SW 1271 (cell line): ENCODE results near the gene ABHD17A.

ENCODE experiments used
- DNase-seq, 2 experiments: peaks; one replicate each; lab custom pipeline; 2025; lab: John Stamatoyannopoulos, UW

Gene ABHD17A

GRCh38 chr19:1853295-1854038 lies 31.8 kb downstream of the ABHD17A start:
- peak; percentile 49 to 77 for DNase-seq

- no peak for DNase-seq
These were observed 32.6 kb downstream of the ABHD17A start for GRCh38 chr19:1852581-1853128.

- DNase-seq, result no peak
These were observed 33.4 kb downstream of the ABHD17A start for GRCh38 chr19:1851654-1852580.

GRCh38 chr19:1850809-1851653 lies 34.3 kb downstream of the ABHD17A start:
- no peak for DNase-seq

- no peak for DNase-seq
These were observed 35.4 kb downstream of the ABHD17A start for GRCh38 chr19:1849886-1850398.

GRCh38 chr19:1849132-1849474 lies 36.2 kb downstream of the ABHD17A start:
- no peak for DNase-seq

- peak; percentile 75 to 89 for DNase-seq
These were observed 36.7 kb downstream of the ABHD17A start, which contains the start of gene REXO1 for GRCh38 chr19:1848399-1849131. Gene REXO1 (minus strand): TSS chr19:1848483. CDS start chr19:1848358, 125 bp downstream.

GRCh38 chr19:1847684-1848398 lies 37.5 kb downstream of the ABHD17A start:
- DNase-seq, result peak in 1 of 2 experiments; percentile 26

- DNase-seq, result no peak
These were observed 38.0 kb downstream of the ABHD17A start for GRCh38 chr19:1847348-1847683.

GRCh38 chr19:1846517-1847204 lies 38.6 kb downstream of the ABHD17A start:
- DNase-seq, result no peak

GRCh38 chr19:1845642-1846041 lies 39.7 kb downstream of the ABHD17A start:
- DNase-seq, result no peak

GRCh38 chr19:1845125-1845515 lies 40.2 kb downstream of the ABHD17A start:
- no peak for DNase-seq

GRCh38 chr19:1844513-1845124 lies 40.7 kb downstream of the ABHD17A start:
- no peak for DNase-seq

- DNase-seq, result no peak
These were observed 41.5 kb downstream of the ABHD17A start for GRCh38 chr19:1843646-1844394.

- no peak for DNase-seq
These were observed 42.2 kb downstream of the ABHD17A start for GRCh38 chr19:1843116-1843515.

- no peak for DNase-seq
These were observed 43.9 kb downstream of the ABHD17A start for GRCh38 chr19:1841209-1841924.

- no peak for DNase-seq
These were observed 44.7 kb downstream of the ABHD17A start for GRCh38 chr19:1840541-1841115.
